ENCODE data around the gene MAML3.

Gene MAML3

GRCh38 chr4:140150886-140151698 lies 2.9 kb downstream of the MAML3 start:
- peak; percentile 46 for TF ChIP-seq POLR2A (IDR thresholded peaks at IDR 0.05; ENCODE audit: low read depth, low read length)
- peak; percentile 62 for FAIRE-seq
- DNase-seq (ENCODE audit: insufficient read length, low spot score) = peak; percentile 42

GRCh38 chr4:140150636-140150885 lies 3.4 kb downstream of the MAML3 start:
- FAIRE-seq (no peak), DNase-seq (ENCODE audit: insufficient read length, low spot score) (no peak)
- no peak for TF ChIP-seq POLR2A (IDR thresholded peaks at IDR 0.05; ENCODE audit: low read depth, low read length)

- FAIRE-seq = no peak
- no peak for TF ChIP-seq POLR2A (IDR thresholded peaks at IDR 0.05; ENCODE audit: low read depth, low read length)
- no peak for DNase-seq (ENCODE audit: insufficient read length, low spot score)
These were observed 3.9 kb downstream of the MAML3 start for GRCh38 chr4:140149846-140150635.

- FAIRE-seq = no peak
These were observed 9.9 kb downstream of the MAML3 start for GRCh38 chr4:140144050-140144449.

GRCh38 chr4:140141210-140141835 lies 12.7 kb downstream of the MAML3 start:
- DNase-seq (ENCODE audit: insufficient read length, low spot score) (no peak), FAIRE-seq (no peak)
- TF ChIP-seq POLR2A (IDR thresholded peaks at IDR 0.05; ENCODE audit: low read depth, low read length) = no peak

More at GRCh38 chr4:140144050-140144449, 9.9 kb downstream of the MAML3 start:
- TF ChIP-seq POLR2A (IDR thresholded peaks at IDR 0.05; ENCODE audit: low read depth, low read length) = no peak
- no peak for DNase-seq (ENCODE audit: insufficient read length, low spot score)

GRCh38 chr4:140140566-140140965 lies 13.4 kb downstream of the MAML3 start:
- no peak for TF ChIP-seq POLR2A (IDR thresholded peaks at IDR 0.05; ENCODE audit: low read depth, low read length)

GRCh38 chr4:140138428-140138827 lies 15.6 kb downstream of the MAML3 start:
- no peak for DNase-seq (ENCODE audit: insufficient read length, low spot score)
- TF ChIP-seq POLR2A (IDR thresholded peaks at IDR 0.05; ENCODE audit: low read depth, low read length) = no peak
- FAIRE-seq = no peak

More at GRCh38 chr4:140140566-140140965, 13.4 kb downstream of the MAML3 start:
- FAIRE-seq (no peak), DNase-seq (ENCODE audit: insufficient read length, low spot score) (no peak)

GRCh38 chr4:140137671-140138070 lies 16.3 kb downstream of the MAML3 start:
- FAIRE-seq = no peak
- DNase-seq (ENCODE audit: insufficient read length, low spot score) = no peak
- TF ChIP-seq POLR2A (IDR thresholded peaks at IDR 0.05; ENCODE audit: low read depth, low read length) = no peak

GRCh38 chr4:140136509-140136908 lies 17.5 kb downstream of the MAML3 start:
- DNase-seq (ENCODE audit: insufficient read length, low spot score) (peak; percentile 16), FAIRE-seq (peak; percentile 62)
- no peak for TF ChIP-seq POLR2A (IDR thresholded peaks at IDR 0.05; ENCODE audit: low read depth, low read length)

GRCh38 chr4:140135529-140136088 lies 18.4 kb downstream of the MAML3 start:
- no peak for TF ChIP-seq POLR2A (IDR thresholded peaks at IDR 0.05; ENCODE audit: low read depth, low read length)
- FAIRE-seq (no peak), DNase-seq (ENCODE audit: insufficient read length, low spot score) (no peak)

- FAIRE-seq (no peak), DNase-seq (ENCODE audit: insufficient read length, low spot score) (no peak)
- no peak for TF ChIP-seq POLR2A (IDR thresholded peaks at IDR 0.05; ENCODE audit: low read depth, low read length)
These were observed 19.1 kb downstream of the MAML3 start for GRCh38 chr4:140134746-140135425.

- FAIRE-seq = no peak
- DNase-seq (ENCODE audit: insufficient read length, low spot score) = no peak
- no peak for TF ChIP-seq POLR2A (IDR thresholded peaks at IDR 0.05; ENCODE audit: low read depth, low read length)
These were observed 20.4 kb downstream of the MAML3 start for GRCh38 chr4:140133576-140133975.

- no peak for FAIRE-seq
- no peak for TF ChIP-seq POLR2A (IDR thresholded peaks at IDR 0.05; ENCODE audit: low read depth, low read length)
- no peak for DNase-seq (ENCODE audit: insufficient read length, low spot score)
These were observed 22.2 kb downstream of the MAML3 start for GRCh38 chr4:140131675-140132229.
